ENCODE measurements around the gene ATP2A2.
A peak's percentile ranks its signal among the peaks of the same experiment; 100 is the strongest.

ATP2A2 gene

DNA sequence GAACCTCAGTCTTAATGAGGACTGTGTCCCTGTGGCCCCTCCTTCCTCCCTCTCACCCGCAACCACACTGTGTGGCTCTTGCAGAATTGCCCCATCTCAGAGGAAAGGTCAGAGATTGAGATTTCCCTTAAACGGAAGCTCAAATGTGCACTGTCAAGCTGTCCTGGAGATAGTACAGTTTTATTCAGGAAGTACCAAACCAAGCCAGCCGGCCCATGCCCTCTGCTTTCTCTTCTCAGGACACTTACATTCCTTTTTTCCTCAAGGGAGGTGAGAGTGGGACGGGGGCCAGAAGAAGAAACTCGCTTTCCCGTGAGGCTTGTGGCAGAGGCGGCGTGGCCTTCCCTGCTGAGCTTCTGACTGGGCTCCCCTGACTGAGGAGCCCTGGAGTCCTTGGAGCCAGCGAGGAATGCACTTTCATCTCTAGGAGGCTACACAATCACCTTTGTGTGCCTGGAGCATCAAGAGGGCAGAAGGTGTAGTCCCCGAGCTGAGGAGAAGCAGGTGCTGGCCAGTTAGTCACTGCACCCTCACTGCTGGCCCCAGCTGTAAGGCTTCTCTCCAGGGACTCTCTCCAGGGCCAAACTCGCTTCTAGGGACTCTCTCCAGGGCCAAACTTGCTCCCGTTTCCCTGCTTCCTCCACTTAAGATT, 24.1 kb upstream of the ATP2A2 start:
- no peak for DNase-seq (ENCODE audit: low spot score)
- TF ChIP-seq, protein P1, sequence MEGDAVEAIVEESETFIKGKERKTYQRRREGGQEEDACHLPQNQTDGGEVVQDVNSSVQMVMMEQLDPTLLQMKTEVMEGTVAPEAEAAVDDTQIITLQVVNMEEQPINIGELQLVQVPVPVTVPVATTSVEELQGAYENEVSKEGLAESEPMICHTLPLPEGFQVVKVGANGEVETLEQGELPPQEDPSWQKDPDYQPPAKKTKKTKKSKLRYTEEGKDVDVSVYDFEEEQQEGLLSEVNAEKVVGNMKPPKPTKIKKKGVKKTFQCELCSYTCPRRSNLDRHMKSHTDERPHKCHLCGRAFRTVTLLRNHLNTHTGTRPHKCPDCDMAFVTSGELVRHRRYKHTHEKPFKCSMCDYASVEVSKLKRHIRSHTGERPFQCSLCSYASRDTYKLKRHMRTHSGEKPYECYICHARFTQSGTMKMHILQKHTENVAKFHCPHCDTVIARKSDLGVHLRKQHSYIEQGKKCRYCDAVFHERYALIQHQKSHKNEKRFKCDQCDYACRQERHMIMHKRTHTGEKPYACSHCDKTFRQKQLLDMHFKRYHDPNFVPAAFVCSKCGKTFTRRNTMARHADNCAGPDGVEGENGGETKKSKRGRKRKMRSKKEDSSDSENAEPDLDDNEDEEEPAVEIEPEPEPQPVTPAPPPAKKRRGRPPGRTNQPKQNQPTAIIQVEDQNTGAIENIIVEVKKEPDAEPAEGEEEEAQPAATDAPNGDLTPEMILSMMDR (conservative IDR thresholded peaks at IDR 0.05; ENCODE audit: low read depth), result no peak
- H3K27ac ChIP-seq, result peak overlapping the region; percentile 30
- ChIA-PET CTCF (interaction anchor here (0.7 kb wide), 1 partner anchor 448 kb away, joined by 3 read pairs; no protein-coding TSS in a partner anchor), POLR2A (ENCODE audit: low non-redundant PET) (no interaction called here)

DNA sequence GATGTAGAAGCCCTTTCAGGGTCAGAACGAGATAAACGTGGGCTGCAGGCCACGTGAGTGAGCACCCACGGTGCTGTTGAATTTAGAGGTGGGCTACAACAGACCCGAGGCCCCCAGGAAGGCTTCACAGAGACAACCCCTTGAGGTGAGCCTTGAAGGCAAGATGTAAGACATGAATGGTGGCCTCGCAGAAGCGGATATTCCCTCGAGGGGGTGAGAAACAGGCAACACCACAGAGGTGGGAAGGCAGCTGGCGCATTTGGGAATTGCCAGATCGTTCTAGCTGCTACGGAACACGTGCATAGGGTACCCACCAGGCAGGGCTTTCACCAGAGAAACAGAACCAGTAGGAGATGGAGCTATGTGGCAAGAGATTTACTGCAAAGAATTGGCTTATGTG, 22.6 kb upstream of the ATP2A2 start:
- no peak overlapping the region for H3K27ac ChIP-seq
- CTCF ChIA-PET, result no interaction called here
- no peak for DNase-seq (ENCODE audit: low spot score)
- TF ChIP-seq, protein P1 (conservative IDR thresholded peaks at IDR 0.05; ENCODE audit: low read depth), result no peak
- POLR2A ChIA-PET (ENCODE audit: low non-redundant PET), result no interaction called here

DNA sequence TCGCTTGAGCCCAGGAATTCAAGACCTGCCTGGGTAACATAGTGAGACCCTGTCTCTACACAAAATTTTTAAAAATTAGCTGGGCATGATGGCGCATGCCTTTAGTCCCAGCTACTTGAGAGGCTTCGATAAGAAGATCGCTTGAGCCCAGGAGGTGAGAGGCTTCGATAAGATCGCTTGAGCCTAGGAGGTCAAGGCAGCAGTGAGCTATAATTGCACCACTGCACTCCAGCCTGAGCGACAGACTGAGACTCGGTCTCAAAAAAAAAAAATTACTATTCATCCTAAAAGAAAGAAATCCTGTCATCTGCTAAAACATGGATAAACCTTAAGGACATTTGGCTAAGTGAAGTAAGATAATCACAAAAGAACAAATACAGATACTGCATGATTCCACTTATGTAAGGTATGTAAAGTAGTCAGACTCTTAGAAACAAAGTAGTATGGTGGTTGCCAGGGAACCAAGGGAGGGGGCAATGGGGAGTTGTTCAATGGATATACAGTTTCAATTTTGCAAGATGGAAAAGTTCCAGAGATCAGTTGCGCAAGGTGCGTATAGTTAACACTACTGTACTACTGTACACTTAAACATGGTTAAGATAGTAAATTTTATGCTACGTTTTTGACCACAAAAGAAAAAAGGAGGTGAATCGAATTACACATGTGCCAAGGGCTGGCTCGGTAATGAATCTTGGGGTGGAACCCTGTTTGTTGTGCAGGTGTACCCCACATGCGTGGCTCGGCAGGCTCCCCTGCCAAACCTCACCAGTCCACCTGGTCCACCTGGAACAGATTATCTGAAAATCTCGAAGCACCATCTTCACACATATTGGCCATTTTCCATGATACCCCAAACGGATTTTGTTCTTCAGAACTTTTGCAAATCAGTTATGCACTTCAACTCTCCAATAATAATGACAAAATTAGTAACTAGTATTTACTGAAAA, 18.3 kb upstream of the ATP2A2 start:
- TF ChIP-seq, protein P1 (conservative IDR thresholded peaks at IDR 0.05; ENCODE audit: low read depth), result no peak
- peak overlapping the region; percentile 73 for H3K27ac ChIP-seq
- ChIA-PET CTCF (no interaction called here), POLR2A (ENCODE audit: low non-redundant PET) (interaction anchor here (0.7 kb wide), 1 partner anchor 223 kb away, joined by 5 read pairs; no protein-coding TSS in a partner anchor)
- no peak for DNase-seq (ENCODE audit: low spot score)

DNA sequence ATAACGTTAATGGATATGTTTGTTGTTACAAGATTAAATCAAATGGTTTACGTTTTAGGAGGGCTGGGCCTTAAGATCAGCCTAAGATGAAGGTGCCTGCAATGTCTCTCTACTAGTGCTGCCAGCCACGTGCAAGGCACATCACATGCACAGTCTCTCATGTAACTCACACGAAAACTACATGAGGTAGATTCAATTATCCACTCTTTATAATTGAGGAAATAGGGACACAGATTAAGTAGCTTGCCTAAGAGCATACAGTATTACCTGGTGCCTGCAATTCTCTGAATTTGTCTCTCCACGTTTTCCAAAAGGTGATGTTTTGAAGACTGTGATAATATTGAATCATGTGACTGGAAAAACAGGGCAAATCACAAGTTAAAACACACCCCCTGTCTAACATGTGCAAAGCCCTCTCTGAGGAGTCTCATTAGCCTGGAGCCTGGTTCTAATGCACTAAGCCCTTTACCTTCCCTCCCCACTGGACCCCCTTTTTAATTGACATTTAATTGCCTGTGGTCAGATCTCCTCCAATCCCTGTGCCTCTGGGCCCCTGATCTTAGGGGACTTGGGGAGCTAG, 14.6 kb upstream of the ATP2A2 start:
- ChIA-PET POLR2A (ENCODE audit: low non-redundant PET) (interaction anchor here (1.0 kb wide), 1 partner anchor 14 kb away, joined by 3 read pairs; no protein-coding TSS in a partner anchor), CTCF (no interaction called here)
- TF ChIP-seq, protein P1 (conservative IDR thresholded peaks at IDR 0.05; ENCODE audit: low read depth), result no peak
- H3K27ac ChIP-seq, result peak overlapping the region; percentile 93; the same call in 1 of the 2 replicates
- no peak for DNase-seq (ENCODE audit: low spot score)

DNA sequence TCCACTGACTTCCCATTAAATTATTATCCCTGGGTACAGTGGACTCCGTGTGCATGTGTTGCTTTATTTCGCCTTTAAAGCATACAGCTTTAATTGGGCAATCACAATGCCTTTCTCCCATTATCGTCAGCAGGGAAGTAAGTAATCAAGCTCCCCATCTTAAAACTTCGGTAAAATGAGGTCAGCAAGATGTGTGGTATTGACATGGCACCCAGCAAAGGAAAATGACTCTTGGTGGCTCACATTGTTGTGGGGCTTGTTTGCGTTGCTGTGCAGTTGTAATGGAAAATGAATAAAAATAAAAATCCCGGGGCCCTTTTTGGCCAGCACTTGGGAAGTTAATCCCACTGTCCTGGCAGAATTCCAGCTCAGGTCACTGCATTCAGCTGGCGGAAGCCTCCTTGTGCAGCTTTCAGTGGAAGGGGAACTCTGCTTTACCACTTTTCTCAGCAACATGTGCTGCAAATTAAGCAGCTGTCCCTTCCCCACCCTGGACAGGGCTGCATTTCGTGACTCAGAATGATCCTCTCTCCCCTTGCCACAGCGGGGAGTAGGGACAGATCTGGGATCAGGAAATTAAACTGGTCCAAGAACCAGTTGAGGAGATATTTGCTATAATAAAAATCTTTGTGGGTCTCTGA, 13.9 kb upstream of the ATP2A2 start:
- H3K27ac ChIP-seq, result peak overlapping the region; percentile 93
- TF ChIP-seq, protein P1 (conservative IDR thresholded peaks at IDR 0.05; ENCODE audit: low read depth), result no peak
- ChIA-PET POLR2A (ENCODE audit: low non-redundant PET) (interaction anchor here (1.0 kb wide), 1 partner anchor 13 kb away, joined by 3 read pairs; no protein-coding TSS in a partner anchor), CTCF (no interaction called here)
- no peak for DNase-seq (ENCODE audit: low spot score)

All from RWPE1 (cell line).